SIG-M5 (cell line): ENCODE data around the gene CUTA.
"Not testable (repeated sequence)": the region's sequence is repeated elsewhere in the genome, so short reads cannot be mapped to it uniquely, and the experiment has no call there.

Source experiments
- DNase-seq: peaks from one replicate; lab custom pipeline; 2025; lab: John Stamatoyannopoulos, UW

The CUTA gene

DNA sequence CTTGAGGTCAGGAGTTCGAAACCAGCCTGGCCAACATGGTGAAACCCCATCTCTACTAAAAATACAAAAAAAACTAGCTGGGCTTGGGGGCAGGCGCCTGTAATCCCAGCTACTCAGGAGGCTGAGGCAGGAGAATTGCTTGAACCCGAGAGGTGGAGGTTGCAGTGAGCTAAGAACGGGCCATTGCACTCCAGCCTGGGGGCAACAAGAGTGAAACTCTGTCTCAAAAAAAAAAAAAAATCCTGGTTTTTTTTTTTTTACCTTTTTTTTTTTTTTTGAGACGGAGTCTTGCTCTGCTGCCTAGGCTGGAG lies 50.2 kb downstream of the CUTA start:
- DNase-seq, result not testable (repeated sequence)

DNA sequence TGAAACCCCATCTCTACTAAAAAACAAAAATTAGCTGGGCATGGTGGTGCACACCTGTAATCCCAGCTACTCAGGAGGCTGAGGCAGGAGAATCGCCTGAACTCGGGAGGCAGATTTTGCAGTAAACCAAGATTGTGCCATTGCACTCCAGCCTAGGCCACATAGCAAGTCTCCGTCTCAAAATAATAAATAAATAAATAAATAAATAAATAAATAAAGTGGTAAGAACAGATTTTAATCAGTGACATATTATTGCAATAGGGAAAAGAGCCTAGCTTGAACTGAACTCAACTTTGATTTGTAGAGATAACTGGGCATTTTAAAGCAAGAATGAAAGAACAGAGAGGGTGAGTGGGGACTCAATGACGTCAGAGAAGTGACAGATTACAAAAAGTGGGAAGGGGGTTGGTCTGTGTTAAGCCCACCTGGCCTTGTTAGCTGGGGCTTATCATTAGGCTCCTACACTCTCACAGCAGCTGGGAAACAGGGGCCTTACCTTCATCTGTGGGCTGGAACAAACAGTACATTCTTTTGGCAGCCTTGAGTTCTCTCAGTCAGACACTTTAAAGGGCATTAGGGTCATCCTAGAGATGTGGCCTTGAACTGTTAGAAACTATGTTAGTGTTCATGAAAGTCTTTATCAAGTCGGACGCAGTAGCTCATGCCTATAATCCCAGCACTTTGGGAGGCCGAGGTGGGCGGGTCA lies 50.7 kb downstream of the CUTA start:
- no peak for DNase-seq
